ENCODE measurements around the gene GDF15. TPM values are rescaled to one million over a fixed set of nuclear protein-coding genes. Genes with fewer than 3 reads are reported as not detected.

The GDF15 gene
- polyA plus RNA-seq, 1 of the 3 experiments (the other 2 are of a cell fraction), result 129 TPM

DNA sequence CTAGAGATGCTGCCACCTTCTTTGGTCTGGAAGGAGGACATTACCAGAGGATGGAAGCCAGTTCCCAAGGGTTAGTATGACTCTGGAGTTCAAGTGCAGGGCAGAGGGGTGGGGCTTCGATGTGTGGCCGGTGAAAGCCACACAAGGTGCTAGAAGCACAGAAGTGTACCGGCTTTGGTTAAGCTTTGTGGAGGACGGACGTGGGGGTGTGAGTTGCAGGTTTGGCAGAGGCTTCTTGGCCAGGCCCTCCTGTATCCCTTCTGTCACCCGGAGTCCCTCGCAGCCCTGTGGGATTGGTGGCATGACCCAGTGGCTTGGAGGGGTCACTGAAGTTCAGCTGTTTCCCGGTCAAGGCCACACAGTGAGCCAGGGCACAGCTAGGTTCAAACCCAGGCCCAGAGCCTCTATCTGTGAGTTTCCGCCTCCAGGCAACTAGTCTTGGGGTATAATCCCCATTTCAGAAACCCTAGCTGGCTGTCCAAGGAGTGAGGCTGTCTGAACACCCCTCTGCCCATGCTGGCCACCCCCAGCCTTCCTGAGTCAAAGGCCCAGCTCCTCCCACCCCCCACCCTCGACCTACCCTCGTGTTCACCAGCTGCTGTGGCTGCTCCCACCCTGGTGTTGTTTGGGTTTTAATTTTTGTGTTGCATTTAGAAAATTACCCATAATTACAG, 28.7 kb downstream of the GDF15 start (continued):
- TF ChIP-seq, protein P1, sequence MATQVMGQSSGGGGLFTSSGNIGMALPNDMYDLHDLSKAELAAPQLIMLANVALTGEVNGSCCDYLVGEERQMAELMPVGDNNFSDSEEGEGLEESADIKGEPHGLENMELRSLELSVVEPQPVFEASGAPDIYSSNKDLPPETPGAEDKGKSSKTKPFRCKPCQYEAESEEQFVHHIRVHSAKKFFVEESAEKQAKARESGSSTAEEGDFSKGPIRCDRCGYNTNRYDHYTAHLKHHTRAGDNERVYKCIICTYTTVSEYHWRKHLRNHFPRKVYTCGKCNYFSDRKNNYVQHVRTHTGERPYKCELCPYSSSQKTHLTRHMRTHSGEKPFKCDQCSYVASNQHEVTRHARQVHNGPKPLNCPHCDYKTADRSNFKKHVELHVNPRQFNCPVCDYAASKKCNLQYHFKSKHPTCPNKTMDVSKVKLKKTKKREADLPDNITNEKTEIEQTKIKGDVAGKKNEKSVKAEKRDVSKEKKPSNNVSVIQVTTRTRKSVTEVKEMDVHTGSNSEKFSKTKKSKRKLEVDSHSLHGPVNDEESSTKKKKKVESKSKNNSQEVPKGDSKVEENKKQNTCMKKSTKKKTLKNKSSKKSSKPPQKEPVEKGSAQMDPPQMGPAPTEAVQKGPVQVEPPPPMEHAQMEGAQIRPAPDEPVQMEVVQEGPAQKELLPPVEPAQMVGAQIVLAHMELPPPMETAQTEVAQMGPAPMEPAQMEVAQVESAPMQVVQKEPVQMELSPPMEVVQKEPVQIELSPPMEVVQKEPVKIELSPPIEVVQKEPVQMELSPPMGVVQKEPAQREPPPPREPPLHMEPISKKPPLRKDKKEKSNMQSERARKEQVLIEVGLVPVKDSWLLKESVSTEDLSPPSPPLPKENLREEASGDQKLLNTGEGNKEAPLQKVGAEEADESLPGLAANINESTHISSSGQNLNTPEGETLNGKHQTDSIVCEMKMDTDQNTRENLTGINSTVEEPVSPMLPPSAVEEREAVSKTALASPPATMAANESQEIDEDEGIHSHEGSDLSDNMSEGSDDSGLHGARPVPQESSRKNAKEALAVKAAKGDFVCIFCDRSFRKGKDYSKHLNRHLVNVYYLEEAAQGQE (IDR thresholded peaks at IDR 0.05; ENCODE audit: low read depth, low read length), result no peak
- TF ChIP-seq POLR2AphosphoS5 (IDR thresholded peaks at IDR 0.05; ENCODE audit: low read depth, low read length), result no peak
- TF ChIP-seq FOXM1 (IDR thresholded peaks at IDR 0.05; ENCODE audit: low read depth), result no peak
- TF ChIP-seq NFIC (IDR thresholded peaks at IDR 0.05; ENCODE audit: borderline replicate concordance), result no peak
- no peak for TF ChIP-seq GABPA (IDR thresholded peaks at IDR 0.05; ENCODE audit: low read depth)
- TF ChIP-seq, protein P2, sequence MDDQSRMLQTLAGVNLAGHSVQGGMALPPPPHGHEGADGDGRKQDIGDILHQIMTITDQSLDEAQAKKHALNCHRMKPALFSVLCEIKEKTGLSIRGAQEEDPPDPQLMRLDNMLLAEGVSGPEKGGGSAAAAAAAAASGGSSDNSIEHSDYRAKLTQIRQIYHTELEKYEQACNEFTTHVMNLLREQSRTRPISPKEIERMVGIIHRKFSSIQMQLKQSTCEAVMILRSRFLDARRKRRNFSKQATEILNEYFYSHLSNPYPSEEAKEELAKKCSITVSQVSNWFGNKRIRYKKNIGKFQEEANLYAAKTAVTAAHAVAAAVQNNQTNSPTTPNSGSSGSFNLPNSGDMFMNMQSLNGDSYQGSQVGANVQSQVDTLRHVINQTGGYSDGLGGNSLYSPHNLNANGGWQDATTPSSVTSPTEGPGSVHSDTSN (IDR thresholded peaks at IDR 0.05), result no peak
- TF ChIP-seq NRF1 (IDR thresholded peaks at IDR 0.05; ENCODE audit: low read depth, low read length), result no peak
- TF ChIP-seq RAD21 (IDR thresholded peaks at IDR 0.05; ENCODE audit: low read length), result no peak
- no peak for TF ChIP-seq JUND (IDR thresholded peaks at IDR 0.05)
- TF ChIP-seq EZH2phosphoT487 (IDR thresholded peaks at IDR 0.05; ENCODE audit: borderline replicate concordance, low read depth), result no peak
- no peak for TF ChIP-seq GATA2 (CRISPR knock-in tag; IDR thresholded peaks at IDR 0.05)
- TF ChIP-seq, protein P3, sequence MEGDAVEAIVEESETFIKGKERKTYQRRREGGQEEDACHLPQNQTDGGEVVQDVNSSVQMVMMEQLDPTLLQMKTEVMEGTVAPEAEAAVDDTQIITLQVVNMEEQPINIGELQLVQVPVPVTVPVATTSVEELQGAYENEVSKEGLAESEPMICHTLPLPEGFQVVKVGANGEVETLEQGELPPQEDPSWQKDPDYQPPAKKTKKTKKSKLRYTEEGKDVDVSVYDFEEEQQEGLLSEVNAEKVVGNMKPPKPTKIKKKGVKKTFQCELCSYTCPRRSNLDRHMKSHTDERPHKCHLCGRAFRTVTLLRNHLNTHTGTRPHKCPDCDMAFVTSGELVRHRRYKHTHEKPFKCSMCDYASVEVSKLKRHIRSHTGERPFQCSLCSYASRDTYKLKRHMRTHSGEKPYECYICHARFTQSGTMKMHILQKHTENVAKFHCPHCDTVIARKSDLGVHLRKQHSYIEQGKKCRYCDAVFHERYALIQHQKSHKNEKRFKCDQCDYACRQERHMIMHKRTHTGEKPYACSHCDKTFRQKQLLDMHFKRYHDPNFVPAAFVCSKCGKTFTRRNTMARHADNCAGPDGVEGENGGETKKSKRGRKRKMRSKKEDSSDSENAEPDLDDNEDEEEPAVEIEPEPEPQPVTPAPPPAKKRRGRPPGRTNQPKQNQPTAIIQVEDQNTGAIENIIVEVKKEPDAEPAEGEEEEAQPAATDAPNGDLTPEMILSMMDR (IDR thresholded peaks at IDR 0.05), result no peak
- no peak for TF ChIP-seq TCF12 (IDR thresholded peaks at IDR 0.05)

DNA sequence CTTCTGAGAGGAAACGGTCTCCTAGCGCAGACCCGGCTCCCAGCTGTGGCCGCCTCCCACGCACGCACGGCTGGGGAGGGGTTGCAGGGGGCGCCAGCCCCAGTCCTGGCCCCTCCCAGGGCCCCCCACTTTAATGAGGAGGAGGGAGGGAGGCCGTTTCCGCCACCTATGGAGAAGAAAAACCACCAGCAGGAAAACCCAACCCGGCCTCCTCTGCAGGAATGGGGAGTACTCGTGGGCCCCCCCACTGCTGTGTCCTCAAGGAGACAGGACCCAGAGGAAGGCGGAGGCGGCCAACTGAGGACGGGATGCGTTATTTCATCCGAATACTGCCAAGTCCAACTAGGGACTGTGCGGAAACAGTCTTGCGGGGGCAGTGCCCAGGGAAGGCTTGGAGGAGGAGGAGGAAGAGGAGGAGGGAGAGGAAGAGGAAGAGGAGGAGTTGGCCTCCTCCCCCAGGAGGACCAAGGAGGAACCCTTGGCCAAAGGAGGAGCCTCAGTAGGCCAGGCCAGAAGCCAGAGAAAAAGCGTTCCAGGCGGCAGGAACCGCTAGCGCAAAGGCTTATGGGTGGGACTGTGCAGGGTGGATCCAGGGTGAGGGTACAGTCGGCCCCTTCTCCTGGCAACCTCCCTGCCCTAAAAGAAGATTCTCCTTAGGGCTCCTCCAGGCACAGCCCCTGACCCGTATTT, 29.4 kb downstream of the GDF15 start:
- no peaks in the 10 kb centered on the region for H3K9me3 ChIP-seq
- ChIA-PET CTCF (interaction anchor here (1.1 to 12.1 kb wide), 6 partner anchors 23 to 175 kb away, joined by 3 to 217 read pairs (median 62); partner anchors contain the start of genes GDF15 and JUND), POLR2A (interaction anchor here (1.7 kb wide), 1 partner anchor 134 kb away, joined by 7 read pairs; the partner anchor contains the start of gene JUND)
- no peak overlapping the region for H3K27ac ChIP-seq (ENCODE audit: low read depth in 2 of 2, low read length in 1 of 2)
- no peak overlapping the region for H3K9ac ChIP-seq
- TF ChIP-seq MEF2A (IDR thresholded peaks at IDR 0.05; ENCODE audit: borderline replicate concordance, low read depth), result no peak
- TF ChIP-seq, protein P4, sequence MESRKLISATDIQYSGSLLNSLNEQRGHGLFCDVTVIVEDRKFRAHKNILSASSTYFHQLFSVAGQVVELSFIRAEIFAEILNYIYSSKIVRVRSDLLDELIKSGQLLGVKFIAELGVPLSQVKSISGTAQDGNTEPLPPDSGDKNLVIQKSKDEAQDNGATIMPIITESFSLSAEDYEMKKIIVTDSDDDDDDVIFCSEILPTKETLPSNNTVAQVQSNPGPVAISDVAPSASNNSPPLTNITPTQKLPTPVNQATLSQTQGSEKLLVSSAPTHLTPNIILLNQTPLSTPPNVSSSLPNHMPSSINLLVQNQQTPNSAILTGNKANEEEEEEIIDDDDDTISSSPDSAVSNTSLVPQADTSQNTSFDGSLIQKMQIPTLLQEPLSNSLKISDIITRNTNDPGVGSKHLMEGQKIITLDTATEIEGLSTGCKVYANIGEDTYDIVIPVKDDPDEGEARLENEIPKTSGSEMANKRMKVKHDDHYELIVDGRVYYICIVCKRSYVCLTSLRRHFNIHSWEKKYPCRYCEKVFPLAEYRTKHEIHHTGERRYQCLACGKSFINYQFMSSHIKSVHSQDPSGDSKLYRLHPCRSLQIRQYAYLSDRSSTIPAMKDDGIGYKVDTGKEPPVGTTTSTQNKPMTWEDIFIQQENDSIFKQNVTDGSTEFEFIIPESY (IDR thresholded peaks at IDR 0.05; ENCODE audit: borderline replicate concordance, low read depth), result no peak
- TF ChIP-seq TEAD4 (IDR thresholded peaks at IDR 0.05; ENCODE audit: borderline replicate concordance, insufficient read depth), result no peak
- TF ChIP-seq TAF1 (IDR thresholded peaks at IDR 0.05; ENCODE audit: borderline replicate concordance, low read depth, low read length), result no peak
- H3K27me3 ChIP-seq (ENCODE audit: insufficient read depth), result no peaks in the 10 kb centered on the region
- no peak overlapping the region; the same call in 1 of the 2 replicates for H3K4me2 ChIP-seq
- H3K4me3 ChIP-seq (ENCODE audit: low read depth in 2 of 2, low read length in 1 of 2), result no peak overlapping the region
- no peaks in the 10 kb centered on the region for H3K36me3 ChIP-seq (replicated peaks in 1 of 2; ENCODE audit: control insufficient read depth in 1 of 2, insufficient read depth in 2 of 2, low read length in 1 of 2)
- DNase-seq, result no peak
- H4K20me1 ChIP-seq (ENCODE audit: insufficient read depth), result no peaks in the 10 kb centered on the region; the same call in 1 of the 2 replicates
- H3K9me2 ChIP-seq, result no peaks in the 10 kb centered on the region
- peaks cover 42 to 44% of the 10 kb centered on the region in 2 experiments; a peak in 3 of 4 replicates for H3K4me1 ChIP-seq (ENCODE audit: control insufficient read depth in 1 of 2, insufficient read depth in 2 of 2, low read depth in 1 of 2, low read length in 1 of 2)
- WGBS (ENCODE audit: low lambda C conversion rate), result 88% methylated on average over 18 of the region's 25 CpGs
- peaks cover 22% of the 10 kb centered on the region for H3F3A ChIP-seq (replicated peaks; ENCODE audit: insufficient read depth)
- H2AFZ ChIP-seq (ENCODE audit: low read depth), result no peak overlapping the region
- peaks cover 11% of the 10 kb centered on the region for H3K79me2 ChIP-seq (ENCODE audit: insufficient read depth)
